A673 (cell line): ENCODE measurements around the gene NCBP3. TPM values are rescaled to one million over a fixed set of nuclear protein-coding genes. Genes with fewer than 3 reads are reported as not detected.

Source experiments
- BruUV-seq: library from RNA; stranded (reverse); fragments of 400-500 nt; replicated peaks from 2 replicates; lab custom pipeline; 2021; lab: Mats Ljungman, UMichigan
- CTCF ChIA-PET: fragments of 300-600 bp; sonication (Branson Sonifier 250); formaldehyde crosslinking; loops from one replicate; lab custom pipeline; 2022; ENCODE audit warnings: antibody characterized with exemption; lab: Charles Lee
- POLR2A ChIA-PET: fragments of 300-600 bp; sonication (Branson Sonifier 250); formaldehyde crosslinking; loops from one replicate; lab custom pipeline; 2022; ENCODE audit warnings: antibody characterized with exemption; ENCODE audit not compliant: low non-redundant PET; lab: Charles Lee
- DNase-seq: peaks from one replicate; pipeline ENCODE4 v3.0.0-alpha.2; 2015; ENCODE audit warnings: low spot score
- H3K27ac ChIP-seq: fragments of 200-600 bp; sonication (generic); 2 replicates; pipeline ENCODE4 v1.5.1; 2016; ENCODE audit warnings: mixed run types, low read depth, mild to moderate bottlenecking, mixed read lengths, antibody characterized with exemption, low read length; ENCODE audit not compliant: poor library complexity, severe bottlenecking
- H3K27me3 ChIP-seq: fragments of 200-600 bp; sonication (generic); replicated peaks from 2 replicates; pipeline ENCODE4 v1.6.1; 2017; ENCODE audit warnings: mixed run types, low read depth, mild to moderate bottlenecking, mixed read lengths, antibody characterized with exemption, low read length; ENCODE audit not compliant: insufficient read depth, poor library complexity
- H3K36me3 ChIP-seq: fragments of 200-600 bp; sonication (generic); 2 replicates; pipeline ENCODE4 v1.6.1; 2016; ENCODE audit warnings: mixed run types, mild to moderate bottlenecking, mixed read lengths, antibody characterized with exemption, low read length; ENCODE audit not compliant: insufficient read depth, poor library complexity, severe bottlenecking
- H3K4me1 ChIP-seq: fragments of 200-600 bp; sonication (generic); 2 replicates; pipeline ENCODE4 v1.6.1; 2017; ENCODE audit warnings: mixed run types, mild to moderate bottlenecking, mixed read lengths, antibody characterized with exemption, low read length; ENCODE audit not compliant: insufficient read depth, poor library complexity, severe bottlenecking
- H3K4me3 ChIP-seq: fragments of 200-600 bp; sonication (generic); 2 replicates; pipeline ENCODE4 v1.5.1; 2016; ENCODE audit warnings: low read depth, mixed run types, mild to moderate bottlenecking, mixed read lengths, low read length; ENCODE audit not compliant: poor library complexity, severe bottlenecking
- H3K9me3 ChIP-seq: fragments of 200-600 bp; sonication (generic); 2 replicates; pipeline ENCODE4 v1.6.1; 2016; ENCODE audit warnings: mixed run types, low read depth, mild to moderate bottlenecking, mixed read lengths, antibody characterized with exemption, low read length; ENCODE audit not compliant: poor library complexity, severe bottlenecking
- EZH2 ChIP-seq: fragments of 200-600 bp; sonication (generic); IDR thresholded peaks from 2 replicates; pipeline ENCODE4 v1.6.1; 2017; ENCODE audit warnings: borderline replicate concordance, low read depth, mild to moderate bottlenecking, mixed read lengths, antibody characterized with exemption, low read length; ENCODE audit not compliant: poor library complexity, severe bottlenecking
- intact Hi-C: fragments of 100-400 bp; cut with micrococcal nuclease; formaldehyde crosslinking; loops from one replicate; pipeline ENCODE4 v1.10.0; 2022; ENCODE audit not compliant: unreplicated experiment
- total RNA-seq: library from RNA; stranded (reverse); gene quantifications from 2 replicates; pipeline ENCODE4 v1.2.3, GENCODE V29; 2021
- TF ChIP-seq, protein P1 (sequence below): fragments of 300-800, 200-600 bp; sonication (generic); conservative IDR thresholded peaks from 2 replicates; pipeline ENCODE4 v1.5.1; 2017; ENCODE audit warnings: low read depth, mild to moderate bottlenecking, antibody characterized with exemption, low read length, moderate library complexity, mixed read lengths

NCBP3 gene
- total RNA-seq, 1 experiment from 2014 or later, result 59.9 TPM

DNA sequence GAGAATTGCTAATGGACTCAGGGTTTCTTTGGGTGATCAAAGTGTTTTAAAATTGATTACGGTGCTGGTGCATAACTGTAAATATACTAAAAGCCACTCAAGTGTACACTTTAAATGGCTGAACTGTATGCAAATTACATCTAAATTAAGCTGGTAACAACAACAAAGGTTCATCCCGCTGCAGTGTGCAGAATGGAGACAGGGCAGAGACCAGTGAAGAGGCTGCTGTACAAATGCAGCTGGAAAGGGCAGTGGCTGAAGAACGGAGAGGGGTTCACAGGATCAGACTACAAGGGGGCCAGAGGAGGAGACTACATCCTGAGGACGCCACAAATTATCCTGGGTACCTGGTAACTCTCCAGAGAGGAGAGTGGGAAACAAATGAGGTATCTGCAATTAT is 36.0 kb downstream of the NCBP3 start:
- intact Hi-C loops, result no loop called here

DNA sequence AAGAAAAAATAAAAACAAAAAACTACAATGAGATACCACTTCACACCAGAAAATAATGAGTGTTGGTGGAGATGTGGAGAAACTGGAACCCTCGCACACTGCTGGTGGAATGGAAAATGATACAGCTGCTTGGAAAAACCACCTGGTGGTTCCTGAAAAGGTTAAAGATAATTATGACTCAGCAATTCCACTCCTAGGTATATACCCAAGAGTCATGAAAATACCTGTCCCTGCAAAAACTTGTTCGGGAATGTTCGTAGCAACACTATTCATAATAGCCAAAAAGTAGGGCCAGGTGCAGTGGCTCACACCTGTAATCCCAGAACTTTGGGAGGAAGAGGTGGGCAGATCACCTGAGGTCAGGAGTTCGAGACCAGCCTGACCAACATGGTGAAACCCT is 36.9 kb downstream of the NCBP3 start:
- H3K4me3 ChIP-seq, result no peak overlapping the region
- ChIA-PET POLR2A (no interaction called here), CTCF (no interaction called here)
- no peak overlapping the region for H3K27ac ChIP-seq
- no TSS peak for BruUV-seq
- H3K36me3 ChIP-seq, result peaks cover 39% of the 10 kb centered on the region
- H3K4me1 ChIP-seq, result no peaks in the 10 kb centered on the region
- intact Hi-C loops, result no loop called here
- H3K9me3 ChIP-seq, result no peaks in the 10 kb centered on the region
- TF ChIP-seq, protein P1, sequence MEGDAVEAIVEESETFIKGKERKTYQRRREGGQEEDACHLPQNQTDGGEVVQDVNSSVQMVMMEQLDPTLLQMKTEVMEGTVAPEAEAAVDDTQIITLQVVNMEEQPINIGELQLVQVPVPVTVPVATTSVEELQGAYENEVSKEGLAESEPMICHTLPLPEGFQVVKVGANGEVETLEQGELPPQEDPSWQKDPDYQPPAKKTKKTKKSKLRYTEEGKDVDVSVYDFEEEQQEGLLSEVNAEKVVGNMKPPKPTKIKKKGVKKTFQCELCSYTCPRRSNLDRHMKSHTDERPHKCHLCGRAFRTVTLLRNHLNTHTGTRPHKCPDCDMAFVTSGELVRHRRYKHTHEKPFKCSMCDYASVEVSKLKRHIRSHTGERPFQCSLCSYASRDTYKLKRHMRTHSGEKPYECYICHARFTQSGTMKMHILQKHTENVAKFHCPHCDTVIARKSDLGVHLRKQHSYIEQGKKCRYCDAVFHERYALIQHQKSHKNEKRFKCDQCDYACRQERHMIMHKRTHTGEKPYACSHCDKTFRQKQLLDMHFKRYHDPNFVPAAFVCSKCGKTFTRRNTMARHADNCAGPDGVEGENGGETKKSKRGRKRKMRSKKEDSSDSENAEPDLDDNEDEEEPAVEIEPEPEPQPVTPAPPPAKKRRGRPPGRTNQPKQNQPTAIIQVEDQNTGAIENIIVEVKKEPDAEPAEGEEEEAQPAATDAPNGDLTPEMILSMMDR, result no peak
- TF ChIP-seq EZH2, result no peak
- DNase-seq, result no peak
- no peaks in the 10 kb centered on the region for H3K27me3 ChIP-seq

More for the DNA sequence above, 36.0 kb downstream of the NCBP3 start:
- H3K9me3 ChIP-seq, result no peaks in the 10 kb centered on the region
- H3K36me3 ChIP-seq, result peaks cover 42% of the 10 kb centered on the region
- H3K27me3 ChIP-seq, result no peaks in the 10 kb centered on the region
- no peaks in the 10 kb centered on the region for H3K4me1 ChIP-seq
- no peak overlapping the region for H3K27ac ChIP-seq
- no peak overlapping the region for H3K4me3 ChIP-seq
- POLR2A ChIA-PET, result no interaction called here
- no TSS peak for BruUV-seq
- CTCF ChIA-PET, result no interaction called here
- DNase-seq, result no peak
- TF ChIP-seq, protein P1, result no peak

DNA sequence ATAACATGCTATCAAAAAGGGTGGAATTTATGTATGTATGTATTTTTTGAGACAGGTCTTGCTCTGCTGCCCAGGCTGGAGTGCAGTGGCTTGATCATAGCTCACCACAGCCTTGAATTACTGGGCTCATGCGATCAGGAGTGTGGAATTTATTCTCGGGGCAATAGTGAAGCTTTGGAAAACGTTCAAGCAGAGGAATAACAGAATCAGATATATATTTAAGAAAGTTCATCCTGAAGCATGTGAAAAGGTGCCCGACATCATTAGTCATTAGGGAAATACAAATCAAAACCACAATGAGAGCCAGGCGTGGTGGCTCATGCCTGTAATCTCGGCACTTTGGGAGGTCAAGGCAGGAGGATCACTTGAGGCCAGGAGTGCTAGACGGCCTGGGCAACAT is 37.3 kb downstream of the NCBP3 start:
- intact Hi-C loops, result no loop called here
- CTCF ChIA-PET, result no interaction called here
- Histone ChIP-seq H3K36me3 (peaks cover 36% of the 10 kb centered on the region), H3K4me3 (no peak overlapping the region), H3K9me3 (no peaks in the 10 kb centered on the region), H3K4me1 (no peaks in the 10 kb centered on the region), H3K27ac (no peak overlapping the region), H3K27me3 (no peaks in the 10 kb centered on the region)
- POLR2A ChIA-PET, result no interaction called here
- DNase-seq, result no peak
- no TSS peak for BruUV-seq
- no peak for TF ChIP-seq EZH2
- TF ChIP-seq, protein P1, result no peak
